ENCODE results near the gene NCKAP1. TPM values are rescaled to one million over a fixed set of nuclear protein-coding genes. Genes with fewer than 3 reads are reported as not detected.

Gene NCKAP1
- total and polyA plus RNA-seq, 3 donors from 2014 or later, result 59.6 to 110 (median 82.9) TPM

DNA sequence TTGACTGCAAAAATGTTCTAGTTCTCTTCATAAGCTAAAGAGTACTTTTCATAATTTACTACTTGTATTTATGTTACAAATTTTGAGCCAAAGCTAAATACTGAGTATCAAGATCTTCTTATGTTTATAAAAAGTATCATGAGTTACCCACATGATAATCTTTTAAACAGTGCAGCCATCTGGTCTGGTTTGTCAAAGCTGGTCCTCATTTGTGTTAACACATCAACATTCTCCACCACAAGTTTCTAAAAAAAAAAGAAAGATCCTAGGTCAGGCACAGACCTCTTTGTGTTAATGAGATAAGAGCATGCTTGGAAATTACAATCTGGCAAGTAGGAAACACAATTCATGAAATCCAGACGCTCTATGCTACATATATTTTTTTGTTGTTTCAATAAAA is 96.3 kb downstream of the NCKAP1 start:
- Histone ChIP-seq H3K27ac (no peak overlapping the region), H3K27me3 (no peaks in the 10 kb centered on the region), H3K4me1 (no peaks in the 10 kb centered on the region), H3K4me3 (no peak overlapping the region), H3K36me3 (ENCODE audit: low read depth, missing control alignments) (no peaks in the 10 kb centered on the region), H3K9me3 (no peaks in the 10 kb centered on the region)
- WGBS, 2 donors, result 50 to 52% methylated on average over 1 of the region's 1 CpG
- intact Hi-C loops (cut with DNase I; ENCODE audit: low total_unique reads), result no loop called here
- TF ChIP-seq, protein P1, sequence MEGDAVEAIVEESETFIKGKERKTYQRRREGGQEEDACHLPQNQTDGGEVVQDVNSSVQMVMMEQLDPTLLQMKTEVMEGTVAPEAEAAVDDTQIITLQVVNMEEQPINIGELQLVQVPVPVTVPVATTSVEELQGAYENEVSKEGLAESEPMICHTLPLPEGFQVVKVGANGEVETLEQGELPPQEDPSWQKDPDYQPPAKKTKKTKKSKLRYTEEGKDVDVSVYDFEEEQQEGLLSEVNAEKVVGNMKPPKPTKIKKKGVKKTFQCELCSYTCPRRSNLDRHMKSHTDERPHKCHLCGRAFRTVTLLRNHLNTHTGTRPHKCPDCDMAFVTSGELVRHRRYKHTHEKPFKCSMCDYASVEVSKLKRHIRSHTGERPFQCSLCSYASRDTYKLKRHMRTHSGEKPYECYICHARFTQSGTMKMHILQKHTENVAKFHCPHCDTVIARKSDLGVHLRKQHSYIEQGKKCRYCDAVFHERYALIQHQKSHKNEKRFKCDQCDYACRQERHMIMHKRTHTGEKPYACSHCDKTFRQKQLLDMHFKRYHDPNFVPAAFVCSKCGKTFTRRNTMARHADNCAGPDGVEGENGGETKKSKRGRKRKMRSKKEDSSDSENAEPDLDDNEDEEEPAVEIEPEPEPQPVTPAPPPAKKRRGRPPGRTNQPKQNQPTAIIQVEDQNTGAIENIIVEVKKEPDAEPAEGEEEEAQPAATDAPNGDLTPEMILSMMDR (IDR thresholded peaks at IDR 0.05), result no peak
- TF ChIP-seq POLR2A (IDR thresholded peaks at IDR 0.05), result no peak
- no peak for DNase-seq

DNA sequence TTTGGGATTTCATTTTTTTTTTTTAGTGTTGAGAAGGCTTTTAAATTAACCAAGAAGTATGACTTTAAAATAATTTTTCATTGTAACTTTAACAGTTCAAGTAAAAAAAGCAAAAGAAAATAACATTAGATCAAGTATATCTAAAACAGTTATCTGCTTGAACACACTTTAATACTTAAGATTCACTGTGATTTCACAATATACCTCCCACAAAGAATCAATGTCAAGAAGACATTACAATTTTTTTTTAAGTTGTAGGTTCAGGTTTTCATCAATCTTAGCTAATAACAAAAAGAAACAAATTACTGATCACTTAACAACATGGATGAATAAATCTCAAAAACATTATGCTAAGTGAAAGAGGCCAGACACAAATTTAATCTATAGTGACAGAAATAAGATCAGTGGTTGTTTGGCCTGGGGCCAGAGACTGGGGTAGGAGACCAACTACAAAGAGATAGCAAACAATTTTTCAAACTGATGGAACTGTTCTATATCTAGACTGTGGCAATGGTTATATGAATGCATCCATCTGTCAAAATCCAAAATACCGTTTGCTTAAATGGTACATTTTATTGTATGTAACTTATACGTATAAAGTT is 97.0 kb downstream of the NCKAP1 start:
- H3K4me1 ChIP-seq, result no peaks in the 10 kb centered on the region
- no peaks in the 10 kb centered on the region for H3K27me3 ChIP-seq
- no peak overlapping the region for H3K4me3 ChIP-seq
- DNase-seq, result no peak
- TF ChIP-seq, protein P1 (IDR thresholded peaks at IDR 0.05), result no peak
- no peak for TF ChIP-seq POLR2A (IDR thresholded peaks at IDR 0.05)
- WGBS, 2 donors, result 82 to 87% methylated on average over 2 of the region's 2 CpGs
- H3K36me3 ChIP-seq (ENCODE audit: low read depth, missing control alignments), result no peaks in the 10 kb centered on the region
- no peaks in the 10 kb centered on the region for H3K9me3 ChIP-seq
- H3K27ac ChIP-seq, result no peak overlapping the region
- intact Hi-C loops (cut with DNase I; ENCODE audit: low total_unique reads), result no loop called here

DNA sequence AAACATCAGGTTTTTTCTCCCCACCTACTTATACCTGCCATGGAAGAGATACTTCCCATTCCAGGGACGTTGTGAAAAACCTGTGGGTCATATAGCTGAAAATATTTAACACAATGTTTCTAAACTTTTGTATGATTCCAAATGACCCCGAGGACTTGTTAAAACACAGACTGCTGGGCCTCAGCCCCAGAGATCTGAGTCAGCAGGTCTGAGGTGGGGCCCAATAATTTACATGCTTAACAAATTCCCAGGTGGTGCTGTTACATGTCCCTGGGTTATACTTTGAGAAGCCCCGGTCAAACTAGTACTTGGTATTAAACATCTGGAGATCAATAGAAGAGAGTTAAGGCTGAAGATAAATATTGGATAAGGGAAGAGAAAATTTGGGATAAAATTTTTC is 100.4 kb downstream of the NCKAP1 start:
- 85 to 92% methylated on average over 3 of the region's 3 CpGs for WGBS, 2 donors
- H3K36me3 ChIP-seq (ENCODE audit: low read depth, missing control alignments), result no peaks in the 10 kb centered on the region
- DNase-seq, result no peak
- no peak for TF ChIP-seq POLR2A (IDR thresholded peaks at IDR 0.05)
- TF ChIP-seq, protein P1 (IDR thresholded peaks at IDR 0.05), result no peak
- no peak overlapping the region for H3K4me3 ChIP-seq
- H3K9me3 ChIP-seq, result no peaks in the 10 kb centered on the region
- no peak overlapping the region for H3K27ac ChIP-seq
- no peaks in the 10 kb centered on the region for H3K27me3 ChIP-seq
- intact Hi-C loops (cut with DNase I; ENCODE audit: low total_unique reads), result no loop called here
- H3K4me1 ChIP-seq, result no peaks in the 10 kb centered on the region

DNA sequence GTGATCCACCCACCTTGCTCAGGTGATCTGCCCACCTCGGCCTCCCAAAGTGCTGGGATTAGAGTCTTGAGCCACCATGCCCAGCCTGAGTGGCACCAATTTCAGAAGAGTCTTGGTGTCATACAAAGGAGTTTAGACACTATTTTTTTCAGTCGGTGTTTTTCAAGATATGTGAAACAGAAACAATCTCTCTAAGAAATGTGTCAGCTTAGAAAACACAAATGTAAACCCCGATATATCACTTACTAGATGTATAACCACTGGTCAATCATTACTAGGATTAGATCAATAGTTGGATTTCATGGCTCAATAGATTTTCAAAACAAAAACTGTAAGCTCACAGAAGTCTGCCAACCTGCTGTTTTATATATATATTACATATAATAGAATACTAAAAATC is 104.6 kb downstream of the NCKAP1 start:
- intact Hi-C loops (cut with DNase I; ENCODE audit: low total_unique reads), result no loop called here
- TF ChIP-seq, protein P1 (IDR thresholded peaks at IDR 0.05), result no peak
- TF ChIP-seq POLR2A (IDR thresholded peaks at IDR 0.05), result no peak
- Histone ChIP-seq H3K27ac (no peak overlapping the region), H3K9me3 (no peaks in the 10 kb centered on the region), H3K27me3 (no peaks in the 10 kb centered on the region), H3K36me3 (ENCODE audit: low read depth, missing control alignments) (no peaks in the 10 kb centered on the region), H3K4me1 (no peaks in the 10 kb centered on the region), H3K4me3 (no peak overlapping the region)
- 98 to 99% methylated on average over 3 of the region's 3 CpGs for WGBS, 2 donors
- no peak for DNase-seq

DNA sequence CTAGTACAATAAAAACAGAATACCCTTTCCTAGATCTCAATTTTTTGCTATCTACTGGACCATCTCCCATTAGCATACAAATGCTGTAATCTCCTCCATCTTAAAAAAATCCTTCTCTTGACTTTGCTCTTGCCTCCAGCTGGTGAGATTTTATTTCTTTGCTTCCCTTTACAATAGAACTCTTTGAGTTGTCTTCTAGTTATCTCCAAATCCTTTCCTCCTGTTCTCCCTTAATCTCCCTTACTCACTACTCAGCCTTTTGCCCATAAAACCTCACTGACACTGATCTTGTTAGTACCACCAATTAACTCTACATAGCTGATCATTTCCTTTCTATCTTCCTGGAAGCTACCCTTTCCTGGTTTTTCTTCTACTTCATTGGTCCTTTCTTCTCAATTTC is 108.3 kb downstream of the NCKAP1 start:
- no peak overlapping the region for H3K27ac ChIP-seq
- no peak overlapping the region for H3K4me3 ChIP-seq
- H3K27me3 ChIP-seq, result no peaks in the 10 kb centered on the region
- no peak for TF ChIP-seq POLR2A (IDR thresholded peaks at IDR 0.05)
- TF ChIP-seq, protein P1 (IDR thresholded peaks at IDR 0.05), result no peak
- no peak for DNase-seq
- intact Hi-C loops (cut with DNase I; ENCODE audit: low total_unique reads), result no loop called here
- no peaks in the 10 kb centered on the region for H3K36me3 ChIP-seq (ENCODE audit: low read depth, missing control alignments)
- no peaks in the 10 kb centered on the region for H3K4me1 ChIP-seq
- no peaks in the 10 kb centered on the region for H3K9me3 ChIP-seq
